NCI-H748 treated with DMSO at 0.1 percent for 48 hours (cell line): Measurements from ENCODE around the gene IQSEC1.

Experiments
- DNase-seq: peaks from one replicate; lab custom pipeline; 2025; lab: John Stamatoyannopoulos, UW

Gene IQSEC1

GRCh38 chr3:13028010-13028821, 45.0 kb downstream of the IQSEC1 start:
- DNase-seq, result no peak

GRCh38 chr3:13027154-13027553, 46.1 kb downstream of the IQSEC1 start:
- DNase-seq, result no peak

GRCh38 chr3:13026534-13026933, 46.7 kb downstream of the IQSEC1 start:
- DNase-seq, result no peak

GRCh38 chr3:13025778-13026518, 47.3 kb downstream of the IQSEC1 start:
- no peak for DNase-seq

- no peak for DNase-seq
Measured at GRCh38 chr3:13025090-13025489, 48.1 kb downstream of the IQSEC1 start.

- DNase-seq, result no peak
Measured at GRCh38 chr3:13024765-13025065, 48.5 kb downstream of the IQSEC1 start.

- no peak for DNase-seq
Measured at GRCh38 chr3:13023971-13024764, 49.1 kb downstream of the IQSEC1 start.

- DNase-seq, result no peak
Measured at GRCh38 chr3:13023235-13023970, 49.8 kb downstream of the IQSEC1 start.

- DNase-seq, result no peak
Measured at GRCh38 chr3:13022348-13023234, 50.6 kb downstream of the IQSEC1 start.

DNA sequence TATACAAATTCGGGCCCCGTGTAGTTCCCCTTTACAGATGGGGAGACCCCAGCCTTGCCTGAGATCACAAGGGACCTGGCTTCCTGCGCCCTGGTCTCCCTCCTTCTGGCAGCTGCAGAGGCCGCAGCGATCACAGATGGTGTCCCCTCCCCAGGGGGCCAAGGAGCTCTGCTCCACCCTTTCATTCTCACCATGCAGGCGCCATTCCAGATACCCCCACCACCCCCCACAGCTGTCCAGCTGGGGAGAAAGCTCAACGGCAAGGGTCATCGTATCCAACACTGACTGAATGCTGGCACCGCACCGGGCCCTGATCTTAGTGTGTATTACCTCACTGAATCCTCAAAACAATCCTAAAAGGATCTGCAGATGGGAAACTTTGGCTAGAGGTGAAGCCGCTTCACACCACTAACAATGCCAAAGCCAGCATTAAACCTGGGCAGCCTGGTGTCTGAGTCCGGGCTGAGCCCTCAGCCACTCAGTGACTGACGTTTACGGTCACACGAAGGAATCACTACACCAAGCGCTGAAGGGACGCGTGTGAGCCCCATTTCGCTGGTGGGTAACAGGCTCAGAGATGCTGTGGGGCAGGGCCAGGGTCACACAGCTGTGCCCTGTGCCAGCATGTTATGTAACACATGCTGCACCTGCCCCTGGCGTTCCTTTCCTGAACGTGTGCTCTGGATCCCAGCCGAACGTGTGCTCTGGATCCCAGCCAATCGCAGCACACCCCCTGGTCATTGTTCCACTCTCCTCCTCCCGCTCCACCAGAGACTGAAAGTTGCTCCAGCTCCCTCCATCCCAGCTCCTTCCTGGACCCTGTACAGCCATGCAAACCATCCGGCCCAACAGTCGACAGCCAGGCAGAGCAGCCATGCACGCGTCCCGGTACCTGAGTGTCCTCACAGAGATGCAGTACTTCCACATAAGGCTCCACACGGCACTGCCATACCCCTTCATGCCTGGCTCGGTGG, 51.8 kb downstream of the IQSEC1 start:
- no peak for DNase-seq

DNA sequence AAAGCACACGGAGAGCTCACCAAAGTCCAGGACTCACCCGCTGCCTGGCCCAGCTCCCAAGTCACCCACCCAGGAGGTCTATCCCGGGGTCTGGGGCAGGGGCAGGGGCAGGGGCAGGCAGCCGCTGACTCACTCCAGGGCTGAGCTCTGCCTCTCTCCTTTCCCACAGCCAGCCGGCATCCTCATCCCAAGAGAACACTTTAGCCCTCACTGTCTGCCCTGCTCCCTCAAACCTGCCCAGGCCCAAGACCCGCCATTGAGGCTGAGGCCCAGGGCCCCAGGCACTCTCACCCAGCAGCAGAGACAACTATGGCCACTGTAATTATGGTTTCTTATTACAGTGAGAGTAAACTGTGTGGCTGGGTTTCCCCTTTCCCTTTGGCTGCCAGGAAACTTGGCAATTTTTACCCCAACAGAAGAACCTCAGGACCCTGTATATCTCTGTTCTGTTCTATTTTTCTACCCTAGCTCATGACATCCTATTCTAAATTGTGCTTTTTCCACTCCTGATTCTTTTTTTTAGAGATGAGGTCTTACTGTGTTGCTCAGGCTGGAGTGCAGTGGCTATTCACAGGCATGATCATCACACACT, 53.0 kb downstream of the IQSEC1 start:
- no peak for DNase-seq

GRCh38 chr3:13019243-13020095, 53.8 kb downstream of the IQSEC1 start:
- DNase-seq, result no peak

GRCh38 chr3:13018561-13019242, 54.5 kb downstream of the IQSEC1 start:
- no peak for DNase-seq

DNA sequence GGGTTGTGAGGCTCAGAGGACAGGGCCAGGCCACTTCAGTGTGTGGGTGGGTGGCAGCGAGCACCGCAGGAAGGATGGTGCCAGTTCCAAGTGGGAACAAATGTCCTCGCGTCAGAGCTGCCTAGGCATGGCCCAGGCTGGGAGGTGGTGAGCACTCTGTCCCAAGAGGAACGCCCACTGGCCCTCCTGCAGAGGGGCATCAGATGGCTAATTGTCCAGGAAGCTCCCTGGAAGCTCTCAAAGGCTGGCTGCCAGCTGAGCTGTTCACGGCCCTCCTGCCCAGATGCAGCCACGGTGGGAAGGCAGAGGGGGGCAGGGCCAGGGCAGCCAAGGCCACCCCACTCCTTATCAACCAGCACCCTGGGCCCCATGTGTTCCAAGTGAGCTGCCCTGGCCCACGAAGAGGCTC, 55.2 kb downstream of the IQSEC1 start:
- no peak for DNase-seq

DNA sequence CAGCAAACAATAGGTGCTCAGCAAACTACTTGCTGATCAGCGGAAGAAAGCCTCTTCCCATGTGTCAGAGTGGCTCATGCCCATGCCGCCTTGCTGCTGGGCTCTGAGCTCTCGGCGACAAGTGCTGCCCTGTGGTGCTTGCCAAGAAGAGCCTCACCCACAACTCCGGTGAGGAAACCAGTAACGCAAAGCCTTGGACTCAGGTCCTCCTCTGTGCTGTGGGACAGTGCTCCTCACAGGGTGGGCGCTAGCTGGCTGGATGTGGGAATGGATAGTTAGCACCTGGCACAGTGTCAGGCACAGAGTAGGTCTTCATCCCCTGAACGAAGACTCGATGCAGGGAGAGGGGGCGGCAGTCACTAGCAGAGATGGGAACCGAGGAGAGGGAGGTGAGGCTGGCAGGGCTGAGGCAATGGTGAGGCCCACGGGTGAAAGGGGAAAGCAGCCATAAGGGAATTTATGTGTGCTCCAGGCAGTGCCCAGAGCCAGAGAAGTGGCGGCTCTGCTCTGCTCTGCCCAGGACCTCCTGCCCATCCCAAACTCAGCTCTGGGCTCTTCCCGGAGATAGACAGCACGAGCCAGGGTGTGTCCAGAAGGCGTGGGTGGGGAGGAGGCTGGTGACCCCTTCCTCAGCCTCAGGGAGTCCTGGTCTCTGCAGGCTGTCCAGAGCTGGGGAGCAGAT, 55.7 kb downstream of the IQSEC1 start:
- no peak for DNase-seq

DNA sequence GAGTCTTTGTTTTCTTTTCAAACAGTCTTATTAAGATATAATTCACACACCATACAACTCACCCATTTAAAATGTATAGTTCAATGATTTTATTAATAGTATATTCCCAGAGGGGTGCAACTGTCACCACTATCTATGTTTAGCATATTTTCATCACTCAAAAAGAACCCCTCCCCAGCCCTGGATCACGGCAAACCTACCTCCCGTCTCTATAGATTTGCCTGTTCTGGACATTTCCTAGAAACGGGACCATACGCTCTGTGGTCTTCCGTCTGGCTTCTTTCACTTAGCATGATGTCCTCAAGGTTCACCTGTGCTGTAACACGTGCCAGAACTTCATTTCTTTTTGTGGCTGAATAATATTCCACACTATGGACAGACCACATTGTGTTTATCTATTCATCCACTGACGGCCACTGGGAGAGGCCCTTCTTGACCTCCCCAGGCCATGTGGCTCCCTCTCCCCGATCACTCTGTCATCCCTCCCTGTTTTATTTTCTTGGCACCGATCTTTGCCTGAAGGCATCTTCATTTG, 56.4 kb downstream of the IQSEC1 start:
- no peak for DNase-seq

DNA sequence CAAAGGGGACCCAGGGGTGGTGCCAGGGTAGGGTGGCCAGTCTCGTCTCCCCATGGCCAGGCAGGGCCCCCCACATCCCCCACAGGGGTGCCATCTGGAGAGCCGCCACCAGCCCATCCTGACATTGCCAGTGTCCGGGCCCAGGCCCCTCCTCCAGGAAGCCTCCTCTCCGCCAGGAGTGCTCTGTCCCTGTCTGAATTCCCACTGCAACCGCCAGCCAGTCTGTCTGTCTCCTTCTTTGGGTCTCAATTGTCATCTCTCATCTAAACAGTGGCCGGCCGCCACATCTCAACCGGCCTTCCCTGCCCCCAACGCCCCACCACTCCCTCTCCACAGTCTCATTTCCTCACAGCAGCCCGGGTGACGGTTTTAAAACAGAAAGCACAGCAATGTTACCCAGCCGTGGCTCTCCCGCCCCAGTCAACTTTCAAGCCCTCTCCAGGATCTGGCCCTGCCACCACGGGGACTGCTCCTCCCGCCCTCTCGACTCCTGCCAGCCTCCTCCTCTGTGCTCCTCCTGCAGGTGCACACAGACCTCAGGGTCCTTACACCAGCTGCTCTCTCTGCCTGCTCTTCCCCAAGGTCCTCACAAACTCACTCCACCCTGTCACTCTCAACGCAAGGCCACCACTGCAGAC, 57.0 kb downstream of the IQSEC1 start:
- DNase-seq, result no peak
